DMS 273 (cell line): ENCODE measurements around the gene SNX3.
"Not testable (repeated sequence)": the region's sequence is repeated elsewhere in the genome, so short reads cannot be mapped to it uniquely, and the experiment has no call there.

Source experiments
- DNase-seq: peaks from one replicate; lab custom pipeline; 2025; ENCODE audit not compliant: unreplicated experiment; lab: John Stamatoyannopoulos, UW

Gene SNX3

GRCh38 chr6:108263371-108263770, 2.5 kb upstream of the SNX3 start:
- no peak for DNase-seq

- DNase-seq, result peak; percentile 69
Measured at GRCh38 chr6:108260126-108260808, 573 bp downstream of the SNX3 start.

- DNase-seq, result no peak
Measured at GRCh38 chr6:108254433-108255410, 6.1 kb downstream of the SNX3 start.

- DNase-seq, result no peak
Measured at GRCh38 chr6:108253241-108253640, 7.6 kb downstream of the SNX3 start.

- DNase-seq, result no peak
Measured at GRCh38 chr6:108252055-108252454, 8.8 kb downstream of the SNX3 start.

- DNase-seq, result no peak
Measured at GRCh38 chr6:108251252-108251651, 9.6 kb downstream of the SNX3 start.

GRCh38 chr6:108250240-108250866, 10.5 kb downstream of the SNX3 start:
- DNase-seq, result peak; percentile 18

- no peak for DNase-seq
Measured at GRCh38 chr6:108247965-108248536, 12.8 kb downstream of the SNX3 start.

- not testable (repeated sequence) for DNase-seq
Measured at GRCh38 chr6:108245095-108245494, 15.7 kb downstream of the SNX3 start.

GRCh38 chr6:108243836-108244235, 17.0 kb downstream of the SNX3 start:
- no peak for DNase-seq

GRCh38 chr6:108242721-108243120, 18.1 kb downstream of the SNX3 start:
- DNase-seq, result no peak

GRCh38 chr6:108242259-108242658, 18.6 kb downstream of the SNX3 start:
- DNase-seq, result no peak

- no peak for DNase-seq
Measured at GRCh38 chr6:108238322-108238721, 22.5 kb downstream of the SNX3 start.

GRCh38 chr6:108236791-108237190, 24.0 kb downstream of the SNX3 start:
- no peak for DNase-seq

GRCh38 chr6:108235127-108235526, 25.7 kb downstream of the SNX3 start:
- peak; percentile 15 for DNase-seq

- DNase-seq, result no peak
Measured at GRCh38 chr6:108228416-108228815, 32.4 kb downstream of the SNX3 start.

GRCh38 chr6:108227290-108227689, 33.5 kb downstream of the SNX3 start:
- DNase-seq, result no peak

GRCh38 chr6:108222504-108222903, 38.3 kb downstream of the SNX3 start:
- no peak for DNase-seq

- DNase-seq, result no peak
Measured at GRCh38 chr6:108222064-108222463, 38.8 kb downstream of the SNX3 start.

- no peak for DNase-seq
Measured at GRCh38 chr6:108211671-108212070, 49.2 kb downstream of the SNX3 start.

GRCh38 chr6:108210556-108210955, 50.3 kb downstream of the SNX3 start:
- DNase-seq, result no peak
